Measurements from ENCODE around the gene C1QTNF9. TPM values are rescaled to one million over a fixed set of nuclear protein-coding genes. Genes with fewer than 3 reads are reported as not detected.
"Not testable (repeated sequence)": the region's sequence is repeated elsewhere in the genome, so short reads cannot be mapped to it uniquely, and the experiment has no call there.

C1QTNF9 gene
- total RNA-seq, 2 experiments from 2014 or later: not detected

- DNase-seq; H3K4me1 Mint-ChIP-seq; CTCF ChIA-PET; H3K4me3 Mint-ChIP-seq; H3K27me3 Mint-ChIP-seq; H3K36me3 Mint-ChIP-seq (ENCODE audit: low read depth); POLR2A ChIA-PET; H3K27ac Mint-ChIP-seq; H3K9me3 Mint-ChIP-seq (ENCODE audit: low read depth); ATAC-seq: not testable (repeated sequence)
- intact Hi-C loops (cut with DNase I, micrococcal nuclease): loop anchor here in 1 of 2 experiments (10.0 kb wide), 1 partner anchor 235 kb away; no protein-coding TSS in a partner anchor
These were observed 10.3 kb downstream of the C1QTNF9 start for GRCh38 chr13:24319641-24320040.

GRCh38 chr13:24321416-24321815 is 12.0 kb downstream of the C1QTNF9 start:
- DNase-seq; POLR2A ChIA-PET; H3K4me1 Mint-ChIP-seq; H3K4me3 Mint-ChIP-seq; ATAC-seq; H3K36me3 Mint-ChIP-seq (ENCODE audit: low read depth); H3K9me3 Mint-ChIP-seq (ENCODE audit: low read depth); CTCF ChIA-PET; H3K27ac Mint-ChIP-seq: not testable (repeated sequence)
- peaks cover 13% of the 10 kb centered on the region for H3K27me3 Mint-ChIP-seq
- intact Hi-C loops (cut with DNase I, micrococcal nuclease): loop anchor here in 1 of 2 experiments (10.0 kb wide), 1 partner anchor 233 kb away; no protein-coding TSS in a partner anchor

GRCh38 chr13:24322470-24322869 is 13.1 kb downstream of the C1QTNF9 start:
- H3K4me3 Mint-ChIP-seq; ATAC-seq; DNase-seq; H3K36me3 Mint-ChIP-seq (ENCODE audit: low read depth); H3K27ac Mint-ChIP-seq; H3K9me3 Mint-ChIP-seq (ENCODE audit: low read depth); POLR2A ChIA-PET; CTCF ChIA-PET; H3K4me1 Mint-ChIP-seq: not testable (repeated sequence)
- H3K27me3 Mint-ChIP-seq: peaks cover 16% of the 10 kb centered on the region
- intact Hi-C loops (cut with DNase I, micrococcal nuclease): loop anchor here (2.0 to 10.0 kb wide), 2 partner anchors 232 kb away; no protein-coding TSS in a partner anchor

GRCh38 chr13:24323036-24323738 is 13.8 kb downstream of the C1QTNF9 start:
- Mint-ChIP-seq H3K27me3 (peaks cover 18% of the 10 kb centered on the region), H3K4me1 (no peaks in the 10 kb centered on the region), H3K27ac (no peak overlapping the region), H3K36me3 (ENCODE audit: low read depth) (no peaks in the 10 kb centered on the region), H3K9me3 (ENCODE audit: low read depth) (no peaks in the 10 kb centered on the region), H3K4me3 (no peak overlapping the region)
- DNase-seq: no peak
- ChIA-PET CTCF (no interaction called here), POLR2A (no interaction called here)
- intact Hi-C loops (cut with DNase I, micrococcal nuclease): loop anchor here (2.0 to 10.0 kb wide), 2 partner anchors 232 kb away; no protein-coding TSS in a partner anchor
- ATAC-seq: no peak

- intact Hi-C loops (cut with DNase I, micrococcal nuclease): loop anchor here (2.0 to 10.0 kb wide), 2 partner anchors 231 kb away; no protein-coding TSS in a partner anchor
- CTCF ChIA-PET: no interaction called here
- ATAC-seq: no peak
- DNase-seq: no peak
- Mint-ChIP-seq H3K4me3 (no peak overlapping the region), H3K27me3 (peaks cover 23% of the 10 kb centered on the region), H3K4me1 (no peaks in the 10 kb centered on the region), H3K27ac (no peak overlapping the region), H3K9me3 (ENCODE audit: low read depth) (no peaks in the 10 kb centered on the region), H3K36me3 (ENCODE audit: low read depth) (no peaks in the 10 kb centered on the region)
- POLR2A ChIA-PET: no interaction called here
These were observed 14.3 kb downstream of the C1QTNF9 start for GRCh38 chr13:24323739-24324075.

GRCh38 chr13:24327598-24327997 is 18.2 kb downstream of the C1QTNF9 start:
- DNase-seq; H3K4me1 Mint-ChIP-seq; ATAC-seq; H3K36me3 Mint-ChIP-seq (ENCODE audit: low read depth); POLR2A ChIA-PET; H3K9me3 Mint-ChIP-seq (ENCODE audit: low read depth); H3K27ac Mint-ChIP-seq; CTCF ChIA-PET: not testable (repeated sequence)
- intact Hi-C loops (cut with DNase I, micrococcal nuclease): loop anchor here in 1 of 2 experiments (10.0 kb wide), 1 partner anchor 227 kb away; no protein-coding TSS in a partner anchor
- Mint-ChIP-seq H3K27me3 (peaks cover 30% of the 10 kb centered on the region), H3K4me3 (peak overlapping the region; percentile 17)

GRCh38 chr13:24328145-24328544 is 18.8 kb downstream of the C1QTNF9 start:
- H3K9me3 Mint-ChIP-seq (ENCODE audit: low read depth): no peaks in the 10 kb centered on the region
- ATAC-seq (peak; percentile 49), DNase-seq (peak; percentile 19)
- ChIA-PET POLR2A (no interaction called here), CTCF (no interaction called here)
- intact Hi-C loops (cut with DNase I, micrococcal nuclease): loop anchor here in 1 of 2 experiments (10.0 kb wide), 1 partner anchor 227 kb away; no protein-coding TSS in a partner anchor
- H3K4me1 Mint-ChIP-seq: peaks cover 3% of the 10 kb centered on the region
- no peaks in the 10 kb centered on the region for H3K36me3 Mint-ChIP-seq (ENCODE audit: low read depth)
- H3K27ac Mint-ChIP-seq: no peak overlapping the region
- peak overlapping the region; percentile 17 for H3K4me3 Mint-ChIP-seq
- H3K27me3 Mint-ChIP-seq: peaks cover 30% of the 10 kb centered on the region

DNA sequence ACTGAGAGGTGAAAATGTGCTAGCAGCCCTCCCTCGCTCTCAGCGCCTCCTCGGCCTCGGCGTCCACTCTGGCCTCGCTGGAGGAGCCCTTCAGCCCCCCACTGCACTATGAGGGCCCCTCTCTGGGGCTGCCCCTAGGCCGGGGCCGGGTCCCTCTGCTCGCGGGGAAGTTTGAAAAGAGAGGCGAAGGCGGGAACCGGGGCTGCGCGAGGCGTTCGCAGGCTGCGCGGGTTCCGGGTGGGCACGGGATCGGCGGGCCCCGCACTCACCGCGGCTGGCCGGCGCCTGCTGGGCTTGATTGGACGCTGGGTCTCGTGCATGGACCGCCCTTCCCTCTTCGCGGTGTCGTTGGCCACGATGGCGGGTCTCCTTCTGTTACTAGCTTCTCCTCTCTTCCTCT is 29.3 kb downstream of the C1QTNF9 start:
- H3K27me3 Mint-ChIP-seq: no peaks in the 10 kb centered on the region
- no peaks in the 10 kb centered on the region for H3K4me1 Mint-ChIP-seq
- intact Hi-C loops (cut with DNase I, micrococcal nuclease): no loop called here
- CTCF ChIA-PET: no interaction called here
- H3K27ac Mint-ChIP-seq: no peak overlapping the region
- ATAC-seq (no peak), DNase-seq (no peak)
- POLR2A ChIA-PET: no interaction called here
- H3K36me3 Mint-ChIP-seq (ENCODE audit: low read depth): no peaks in the 10 kb centered on the region
- no peaks in the 10 kb centered on the region for H3K9me3 Mint-ChIP-seq (ENCODE audit: low read depth)
- H3K4me3 Mint-ChIP-seq: no peak overlapping the region

- DNase-seq: no peak
- Mint-ChIP-seq H3K36me3 (ENCODE audit: low read depth) (no peaks in the 10 kb centered on the region), H3K27ac (no peak overlapping the region), H3K27me3 (no peaks in the 10 kb centered on the region), H3K9me3 (ENCODE audit: low read depth) (no peaks in the 10 kb centered on the region), H3K4me1 (no peaks in the 10 kb centered on the region), H3K4me3 (no peak overlapping the region)
- ChIA-PET POLR2A (interaction anchor here (0.5 kb wide), 1 partner anchor 760 kb away, joined by 5 read pairs; no protein-coding TSS in a partner anchor), CTCF (interaction anchor here (0.6 kb wide), 1 partner anchor 359 kb away, joined by 3 read pairs; no protein-coding TSS in a partner anchor)
- intact Hi-C loops (cut with DNase I, micrococcal nuclease): no loop called here
- no peak for ATAC-seq
These were observed 30.7 kb downstream of the C1QTNF9 start for GRCh38 chr13:24339937-24340607.

DNA sequence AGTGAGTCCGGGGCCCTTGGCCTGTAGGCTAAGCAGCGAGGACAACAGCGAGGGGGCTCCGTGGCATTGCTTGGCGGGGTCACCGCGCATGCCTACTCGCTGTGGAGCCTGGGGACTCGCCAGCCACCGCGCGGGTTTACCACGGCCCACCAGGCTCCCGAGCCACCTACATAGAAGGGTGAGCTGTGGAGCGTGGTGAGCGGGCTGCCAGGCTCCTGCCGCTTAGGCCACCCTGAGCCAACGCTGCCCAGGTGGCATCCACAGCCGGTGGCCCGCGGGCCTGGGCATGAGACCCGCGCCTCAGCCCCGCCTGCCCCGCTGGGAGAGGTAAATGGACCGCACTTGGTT is 31.2 kb downstream of the C1QTNF9 start:
- Mint-ChIP-seq H3K36me3 (ENCODE audit: low read depth) (no peaks in the 10 kb centered on the region), H3K27me3 (no peaks in the 10 kb centered on the region), H3K4me1 (no peaks in the 10 kb centered on the region), H3K9me3 (ENCODE audit: low read depth) (no peaks in the 10 kb centered on the region), H3K27ac (no peak overlapping the region), H3K4me3 (no peak overlapping the region)
- ATAC-seq: no peak
- ChIA-PET CTCF (interaction anchor here (0.6 kb wide), 1 partner anchor 359 kb away, joined by 3 read pairs; no protein-coding TSS in a partner anchor), POLR2A (no interaction called here)
- no peak for DNase-seq
- intact Hi-C loops (cut with DNase I, micrococcal nuclease): no loop called here

DNA sequence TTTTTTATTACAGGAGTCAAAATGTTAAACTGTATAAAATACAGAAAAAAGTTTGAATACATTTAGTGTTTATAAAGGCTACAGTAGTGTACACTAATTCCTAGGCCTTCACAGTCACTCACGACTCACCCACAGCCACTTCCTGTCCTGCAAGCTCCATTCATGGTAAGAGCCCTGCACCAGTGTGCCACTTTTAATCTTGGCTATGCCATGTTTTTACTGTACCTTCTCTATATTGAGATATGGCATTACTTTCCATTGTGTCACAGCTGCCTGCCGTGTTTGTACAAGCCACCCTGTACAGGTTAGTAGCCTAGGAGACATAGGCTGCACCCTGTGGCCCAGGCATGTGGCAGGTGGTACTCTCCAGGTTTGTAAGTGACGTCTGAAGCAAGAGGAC is 32.1 kb downstream of the C1QTNF9 start:
- Mint-ChIP-seq H3K27me3 (no peaks in the 10 kb centered on the region), H3K36me3 (ENCODE audit: low read depth) (no peaks in the 10 kb centered on the region), H3K9me3 (ENCODE audit: low read depth) (no peaks in the 10 kb centered on the region), H3K4me3 (no peak overlapping the region), H3K27ac (no peak overlapping the region), H3K4me1 (no peaks in the 10 kb centered on the region)
- CTCF ChIA-PET: interaction anchor here (0.8 kb wide), 1 partner anchor 40 kb away, joined by 3 read pairs; no protein-coding TSS in a partner anchor
- DNase-seq: no peak
- POLR2A ChIA-PET: no interaction called here
- intact Hi-C loops (cut with DNase I, micrococcal nuclease): no loop called here
- no peak for ATAC-seq

DNA sequence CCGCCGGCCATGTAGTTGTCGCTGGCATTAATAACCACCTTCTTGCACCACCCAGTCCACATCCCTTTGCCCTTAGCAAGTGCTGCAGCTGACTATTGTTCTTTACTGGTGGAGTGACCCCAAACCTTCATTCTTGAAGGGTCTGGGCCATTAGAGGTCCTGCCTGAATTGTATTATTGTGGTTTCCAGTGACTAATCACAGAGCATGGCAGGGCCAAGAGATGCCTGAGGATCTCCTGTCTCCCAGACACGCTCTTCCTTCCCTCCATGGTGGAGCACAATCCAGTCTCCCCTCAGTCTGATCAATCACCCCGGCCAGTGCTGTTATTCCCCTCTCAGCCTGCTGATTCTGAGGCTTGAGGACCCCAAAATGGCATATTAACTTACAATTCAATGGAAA is 39.0 kb downstream of the C1QTNF9 start:
- no peak overlapping the region for H3K4me3 Mint-ChIP-seq
- ChIA-PET CTCF (no interaction called here), POLR2A (no interaction called here)
- no peaks in the 10 kb centered on the region for H3K36me3 Mint-ChIP-seq (ENCODE audit: low read depth)
- H3K27me3 Mint-ChIP-seq: no peaks in the 10 kb centered on the region
- DNase-seq (no peak), ATAC-seq (no peak)
- intact Hi-C loops (cut with DNase I, micrococcal nuclease): no loop called here
- H3K27ac Mint-ChIP-seq: no peak overlapping the region
- H3K4me1 Mint-ChIP-seq: no peaks in the 10 kb centered on the region
- H3K9me3 Mint-ChIP-seq (ENCODE audit: low read depth): no peaks in the 10 kb centered on the region
